HG03378 (cell line): ENCODE data around the gene C2CD4C.
"Not testable (repeated sequence)": the region's sequence is repeated elsewhere in the genome, so short reads cannot be mapped to it uniquely, and the experiment has no call there.

Source experiments
- ATAC-seq: cut with Tn5 transposase; IDR thresholded peaks from one replicate; pipeline ENCODE4 v1.9.1; 2021; ENCODE audit warnings: mild to moderate bottlenecking, moderate library complexity; ENCODE audit not compliant: unreplicated experiment

C2CD4C gene

GRCh38 chr19:401866-402511 is 7.0 kb downstream of the C2CD4C start:
- no peak for ATAC-seq

GRCh38 chr19:400976-401865 is 7.7 kb downstream of the C2CD4C start:
- ATAC-seq, result no peak

GRCh38 chr19:399370-399769 is 9.6 kb downstream of the C2CD4C start:
- no peak for ATAC-seq

GRCh38 chr19:398719-399118 is 10.2 kb downstream of the C2CD4C start:
- no peak for ATAC-seq

- no peak for ATAC-seq
Observed at GRCh38 chr19:397941-398706, 10.8 kb downstream of the C2CD4C start.

- ATAC-seq, result no peak
Observed at GRCh38 chr19:397321-397720, 11.6 kb downstream of the C2CD4C start.

- no peak for ATAC-seq
Observed at GRCh38 chr19:395467-395866, 13.5 kb downstream of the C2CD4C start.

GRCh38 chr19:394857-395256 is 14.1 kb downstream of the C2CD4C start:
- ATAC-seq, result not testable (repeated sequence)

- not testable (repeated sequence) for ATAC-seq
Observed at GRCh38 chr19:393560-393959, 15.4 kb downstream of the C2CD4C start.

GRCh38 chr19:392375-392970 is 16.5 kb downstream of the C2CD4C start:
- no peak for ATAC-seq

GRCh38 chr19:391726-392374 is 17.1 kb downstream of the C2CD4C start:
- no peak for ATAC-seq

GRCh38 chr19:391207-391557 is 17.8 kb downstream of the C2CD4C start:
- ATAC-seq, result no peak

- ATAC-seq, result no peak
Observed at GRCh38 chr19:390386-391206, 18.4 kb downstream of the C2CD4C start.

- ATAC-seq, result no peak
Observed at GRCh38 chr19:389935-390289, 19.0 kb downstream of the C2CD4C start.

- no peak for ATAC-seq
Observed at GRCh38 chr19:389255-389934, 19.6 kb downstream of the C2CD4C start.

GRCh38 chr19:388691-389090 is 20.3 kb downstream of the C2CD4C start:
- ATAC-seq, result no peak

- no peak for ATAC-seq
Observed at GRCh38 chr19:387777-388176, 21.2 kb downstream of the C2CD4C start.

- not testable (repeated sequence) for ATAC-seq
Observed at GRCh38 chr19:386632-387301, 22.2 kb downstream of the C2CD4C start.

GRCh38 chr19:386189-386588 is 22.8 kb downstream of the C2CD4C start:
- not testable (repeated sequence) for ATAC-seq
